Subcutaneous preadipocyte (primary cell): ENCODE measurements around the gene ARHGAP36. TPM values are rescaled to one million over a fixed set of nuclear protein-coding genes. Genes with fewer than 3 reads are reported as not detected.

Source experiments
- total RNA-seq: library from RNA; depleted of rRNA; stranded (reverse); fragments of >200 nt; gene quantifications from 2 replicates; pipeline ENCODE4 v1.2.3, GENCODE V29; 2012

The ARHGAP36 gene
- not detected in 2 replicates for total RNA-seq

GRCh38 chrX:131058136-131058868 is at the start of gene ARHGAP36:
TSS of gene ARHGAP36 (plus strand) at chrX:131058346. CDS start at chrX:131081666, 23,320 bp downstream.

Other genes with a start within 250 kb of the ARHGAP36 start
- 8.1 and 10.9 TPM in 2 replicates for gene ENOX2, start 155.1 kb upstream of the ARHGAP36 start, total RNA-seq
- gene IGSF1, start 231.0 kb downstream of the ARHGAP36 start, total RNA-seq = under 0.01 TPM in 1 of 2 replicates, not detected in the other